GM19035 (cell line): Measurements from ENCODE around the gene TMEM256.
"Not testable (repeated sequence)": the region's sequence is repeated elsewhere in the genome, so short reads cannot be mapped to it uniquely, and the experiment has no call there.

ENCODE experiments used
- ATAC-seq: cut with Tn5 transposase; IDR thresholded peaks from one replicate; pipeline ENCODE4 v1.9.1; 2021; ENCODE audit not compliant: unreplicated experiment

TMEM256 gene

GRCh38 chr17:7384489-7385081 lies 19.3 kb downstream of the TMEM256 start:
- ATAC-seq: no peak

GRCh38 chr17:7383742-7384488 lies 20.0 kb downstream of the TMEM256 start:
- ATAC-seq: peak; percentile 68

DNA sequence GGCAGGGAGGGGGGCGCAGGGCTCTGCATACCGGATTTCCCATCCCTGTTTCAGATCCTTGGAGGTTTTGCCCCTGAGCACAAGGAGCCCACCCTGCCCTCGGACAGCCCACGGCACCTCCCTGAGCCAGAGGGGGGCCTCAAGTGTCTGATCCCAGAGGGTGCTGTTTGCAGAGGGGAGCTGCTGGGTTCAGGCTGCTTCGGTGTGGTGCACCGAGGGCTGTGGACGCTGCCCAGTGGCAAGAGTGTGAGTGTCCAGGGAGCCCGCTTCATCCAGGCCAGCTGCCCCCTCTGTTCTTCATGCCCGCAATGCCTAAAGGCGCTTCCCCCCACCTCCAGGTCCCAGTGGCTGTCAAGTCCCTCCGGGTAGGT lies 20.5 kb downstream of the TMEM256 start:
- no peak for ATAC-seq

GRCh38 chr17:7382901-7383300 lies 21.0 kb downstream of the TMEM256 start:
- no peak for ATAC-seq

GRCh38 chr17:7380855-7381683 lies 22.8 kb downstream of the TMEM256 start, which contains the start of gene TNK1:
Gene TNK1 (plus strand): TSS chr17:7381089. CDS start chr17:7382927, 1,838 bp downstream.
- ATAC-seq: no peak

DNA sequence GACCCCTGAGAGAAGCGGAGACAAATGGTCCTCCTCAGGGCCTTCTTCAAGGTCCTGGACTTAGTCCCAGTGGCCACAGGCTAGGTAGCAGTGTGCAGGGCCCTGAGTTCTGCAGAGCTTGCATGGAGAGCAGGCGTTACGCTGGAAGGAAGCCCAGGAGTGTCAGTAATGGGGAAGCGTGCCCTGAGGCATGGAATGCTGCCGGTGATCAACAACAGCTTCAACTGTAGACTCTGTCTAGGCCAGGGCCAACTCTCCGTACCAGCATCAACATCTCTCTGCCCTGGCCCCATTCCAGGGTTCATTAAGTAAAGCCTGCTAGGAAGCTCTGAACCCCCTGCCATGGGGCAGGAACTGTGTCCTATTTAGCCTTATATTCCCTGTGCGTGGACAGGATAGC lies 23.6 kb downstream of the TMEM256 start:
- no peak for ATAC-seq

GRCh38 chr17:7379134-7379533 lies 24.8 kb downstream of the TMEM256 start:
- no peak for ATAC-seq

DNA sequence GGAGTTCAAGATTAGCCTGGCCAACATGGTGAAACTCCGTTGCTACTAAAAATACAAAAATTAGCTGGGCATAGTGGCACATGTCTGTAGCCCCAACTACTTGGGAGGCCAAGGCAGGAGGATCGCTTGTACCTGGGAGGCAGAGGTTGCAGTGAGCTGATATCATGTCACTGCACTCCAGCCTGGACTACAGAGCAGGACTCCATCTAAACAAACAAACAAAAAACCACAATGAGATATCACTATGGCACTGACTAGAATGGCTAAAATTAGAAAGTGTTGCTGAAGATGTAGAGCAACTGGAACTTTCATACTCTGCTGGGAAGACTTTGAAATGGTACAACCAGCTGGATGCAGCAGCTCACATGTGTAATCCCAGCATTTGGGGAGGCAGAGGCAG lies 29.5 kb downstream of the TMEM256 start:
- ATAC-seq: no peak

- ATAC-seq: no peak
Measured at GRCh38 chr17:7370853-7371252, 33.0 kb downstream of the TMEM256 start.

DNA sequence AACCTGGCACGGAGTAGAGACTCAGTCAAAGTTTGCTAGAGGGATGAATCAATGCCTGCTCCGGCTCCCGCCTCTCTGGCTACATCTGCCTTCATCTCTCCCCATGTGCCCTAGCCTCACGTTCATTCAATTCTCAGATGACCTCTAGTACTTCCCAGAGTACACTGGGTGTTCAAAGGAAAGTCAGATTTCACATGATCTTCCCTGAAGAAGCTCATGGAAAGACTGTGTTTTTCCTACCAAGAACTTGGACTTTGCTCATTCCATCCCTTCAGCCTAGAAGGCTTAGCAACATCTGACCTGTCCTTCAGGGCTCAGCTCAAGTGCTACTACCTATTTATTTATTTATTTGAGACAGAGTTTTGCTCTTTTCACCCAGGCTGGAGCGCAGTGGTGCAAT lies 34.1 kb downstream of the TMEM256 start:
- no peak for ATAC-seq

- ATAC-seq: not testable (repeated sequence)
Measured at GRCh38 chr17:7368599-7368994, 35.3 kb downstream of the TMEM256 start.

DNA sequence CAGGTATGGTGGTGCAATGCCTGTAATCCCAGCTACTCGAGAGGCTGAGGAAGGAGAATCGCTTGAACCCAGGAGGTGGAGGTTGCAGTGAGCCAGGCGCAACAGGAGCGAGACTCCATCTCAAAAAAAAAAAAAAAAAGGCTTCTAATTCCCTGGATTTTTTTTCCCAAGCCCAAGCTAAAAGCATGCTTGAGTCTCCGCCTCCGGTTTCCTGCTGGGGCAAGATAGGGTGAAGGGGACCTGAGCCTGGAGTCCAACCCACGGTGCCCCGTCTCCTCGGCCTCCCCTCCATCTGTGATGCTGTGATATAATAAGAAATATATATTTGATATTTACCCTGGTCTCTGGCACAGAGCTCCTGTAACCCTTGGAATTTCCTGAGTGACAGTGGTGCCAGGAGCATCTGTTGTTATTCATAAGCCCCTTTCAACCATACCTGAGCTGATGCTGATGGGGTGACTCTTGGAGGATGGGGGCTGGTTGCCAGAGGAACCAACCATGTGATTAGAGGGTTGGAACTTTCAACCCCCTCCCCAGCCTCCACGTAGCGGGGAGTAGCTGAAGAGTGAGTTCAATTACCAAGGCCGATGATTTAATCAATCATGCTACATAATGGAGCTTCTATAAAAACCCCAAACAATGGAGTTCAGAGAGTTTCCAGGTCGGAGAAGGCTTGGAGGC lies 35.8 kb downstream of the TMEM256 start:
- ATAC-seq: no peak

DNA sequence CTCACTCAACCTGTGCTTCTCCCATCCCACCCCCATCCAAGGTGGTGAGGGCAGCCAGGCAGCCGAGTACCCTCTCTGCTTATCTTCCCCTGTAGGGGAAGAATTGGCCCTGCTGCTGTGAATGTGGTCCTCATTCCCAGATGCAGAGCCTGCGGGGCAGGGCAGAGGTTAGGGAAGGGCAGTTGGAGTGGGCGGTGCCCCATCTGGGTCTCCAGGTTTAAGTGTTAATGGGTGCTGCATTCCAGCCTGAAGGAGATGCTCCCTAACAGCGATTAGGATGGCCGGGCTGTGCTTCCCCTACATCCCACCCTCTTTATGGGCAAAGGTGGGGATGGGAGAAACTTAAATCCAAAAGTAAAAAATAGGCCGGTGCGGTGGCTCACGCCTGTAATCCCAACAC lies 36.8 kb downstream of the TMEM256 start:
- ATAC-seq: no peak

- ATAC-seq: not testable (repeated sequence)
Measured at GRCh38 chr17:7365963-7366362, 37.9 kb downstream of the TMEM256 start.

DNA sequence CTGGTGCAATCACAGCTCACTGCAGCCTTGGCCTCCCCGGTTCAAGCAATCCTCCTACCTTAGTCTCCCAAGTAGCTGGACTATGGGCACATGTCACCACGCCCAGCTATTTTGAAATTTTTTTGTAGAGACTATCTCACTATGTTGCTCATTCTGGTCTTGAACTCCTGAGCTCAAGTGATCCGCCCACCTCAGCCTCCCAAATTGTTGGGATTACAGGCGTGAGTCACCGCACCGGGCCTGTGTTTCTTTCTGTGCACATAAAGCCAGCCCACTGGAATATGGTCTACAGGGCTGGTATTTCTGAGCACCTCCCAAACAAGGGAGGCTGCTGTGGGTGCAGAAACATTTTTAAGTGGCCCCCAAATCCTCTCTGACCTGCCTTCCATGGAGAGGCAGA lies 40.6 kb downstream of the TMEM256 start:
- ATAC-seq: no peak

DNA sequence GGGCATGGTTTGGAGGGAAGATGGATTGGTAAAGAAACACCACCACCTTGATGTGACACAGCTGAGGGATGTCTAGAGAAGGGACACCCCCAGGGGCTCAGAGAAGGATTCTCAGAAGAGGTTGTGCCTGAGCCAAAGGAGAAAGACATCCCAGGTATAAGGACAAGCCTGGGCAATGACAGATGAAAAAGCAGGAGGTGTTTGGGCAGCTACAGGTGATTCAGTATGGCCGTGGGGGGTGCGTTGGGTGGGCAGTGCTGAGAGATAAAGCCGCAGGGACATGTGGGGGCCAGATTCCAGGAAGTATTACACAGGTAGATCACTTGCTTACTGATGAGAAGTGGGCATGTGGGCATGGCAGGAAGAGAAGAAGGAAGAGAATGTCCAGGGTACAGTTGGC lies 42.0 kb downstream of the TMEM256 start:
- no peak for ATAC-seq

GRCh38 chr17:7357381-7357780 lies 46.5 kb downstream of the TMEM256 start:
- ATAC-seq: no peak

DNA sequence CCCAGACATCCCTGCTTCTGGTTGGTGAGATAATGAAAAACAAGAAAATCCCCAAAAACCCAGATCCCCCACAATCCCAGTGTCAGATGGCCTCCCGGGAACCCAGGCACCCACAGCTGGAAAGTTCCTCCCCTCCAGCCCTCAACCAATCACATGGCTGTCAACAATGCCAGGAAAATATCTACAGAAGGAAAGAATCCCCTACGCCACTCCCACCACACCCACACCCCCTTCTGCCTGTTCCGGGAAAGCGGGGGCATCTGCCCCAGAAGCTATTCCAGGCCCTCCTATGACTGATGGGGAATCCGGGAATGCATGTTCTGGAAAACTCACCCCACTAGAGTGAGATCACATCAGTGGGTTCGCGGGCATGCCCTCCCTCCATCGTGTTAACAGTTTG lies 47.1 kb downstream of the TMEM256 start:
- ATAC-seq: no peak

DNA sequence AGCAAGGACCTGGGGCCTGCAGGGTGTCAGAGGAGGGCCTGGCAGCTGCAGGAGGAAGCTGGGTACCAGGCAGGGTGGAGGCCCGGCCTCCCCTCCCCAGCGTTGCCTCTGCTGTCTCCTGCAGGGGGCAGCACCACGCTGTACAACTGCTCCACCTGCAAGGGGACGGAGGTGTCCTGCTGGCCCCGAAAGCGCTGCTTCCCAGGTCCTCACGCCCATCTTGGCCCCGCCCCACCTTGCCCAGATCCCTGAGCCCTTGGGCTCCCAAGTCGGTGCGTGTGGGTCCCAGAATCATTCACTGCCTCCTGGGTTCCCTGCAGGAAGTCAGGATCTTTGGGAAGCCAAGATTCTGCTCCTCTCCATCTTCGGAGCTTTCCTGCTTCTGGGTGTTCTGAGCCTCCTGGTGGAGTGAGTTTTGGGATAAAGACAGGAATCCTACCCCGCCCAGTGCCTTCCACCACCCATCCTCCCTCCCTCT lies 47.8 kb downstream of the TMEM256 start:
- ATAC-seq: no peak

DNA sequence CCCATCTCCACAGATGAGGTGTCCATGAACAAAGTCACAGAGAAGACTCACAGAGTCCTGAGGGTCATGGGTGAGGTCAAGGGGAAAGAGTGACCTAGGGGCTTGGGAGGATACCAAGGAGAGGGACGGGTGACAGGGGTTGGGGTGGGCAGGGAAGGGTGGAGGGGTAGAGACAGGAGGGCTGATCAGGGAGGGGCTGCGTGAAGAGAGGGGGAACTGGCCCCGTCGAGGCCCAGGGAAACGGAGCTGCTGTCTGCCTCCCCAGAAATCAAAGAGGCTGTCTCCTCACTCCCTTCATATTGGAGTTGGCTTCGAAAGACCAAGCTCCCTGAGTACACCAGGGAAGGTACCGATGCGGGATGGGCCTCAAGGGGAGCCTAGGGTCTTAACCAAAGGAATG lies 48.3 kb downstream of the TMEM256 start:
- no peak for ATAC-seq

- ATAC-seq: no peak
Measured at GRCh38 chr17:7355053-7355452, 48.8 kb downstream of the TMEM256 start, which contains the start of gene TMEM95. Gene TMEM95 (plus strand): TSS chr17:7355156. CDS start chr17:7355205, 49 bp downstream.
